A549 (cell line): ENCODE data around the gene RFT1.

Experiments used
- CHD4 ChIP-seq: fragments of 200-600 bp; sonication (generic); IDR thresholded peaks from 2 replicates; pipeline ENCODE4 v1.6.1; 2016; ENCODE audit warnings: antibody characterized with exemption, mild to moderate bottlenecking, borderline replicate concordance
- CTCF ChIP-seq: fragments of >200 bp; sonication (Bioruptor Twin); formaldehyde crosslinking; IDR thresholded peaks from 3 replicates; pipeline ENCODE4 v1.5.1; 2016
- MAZ ChIP-seq: fragments of 150-350 bp; IDR thresholded peaks from 2 replicates; pipeline ENCODE4 v1.6.1; 2014; ENCODE audit warnings: antibody characterized with exemption, low read depth, low read length, borderline replicate concordance
- POLR2A ChIP-seq: IDR thresholded peaks from 2 replicates; pipeline ENCODE4 v1.6.1; 2012; ENCODE audit warnings: mild to moderate bottlenecking, low read length
- RAD21 ChIP-seq, 2 experiments: fragments of >200 bp in 1 of 2; sonication (Bioruptor Twin) in 1 of 2; formaldehyde crosslinking in 1 of 2; IDR thresholded peaks in 1 of 2; conservative IDR thresholded peaks in 1 of 2; 2 replicates in 1 of 2; 3 replicates in 1 of 2; pipeline ENCODE4 v1.6.1; 2012 to 2018; ENCODE audit warnings: inconsistent platforms in 1 of 2
- SMC3 ChIP-seq: fragments of >200 bp; sonication (Bioruptor Twin); formaldehyde crosslinking; IDR thresholded peaks from 3 replicates; pipeline ENCODE4 v1.6.1; 2018; ENCODE audit warnings: inconsistent platforms

- no peak for TF ChIP-seq POLR2A
- TF ChIP-seq CTCF: no peak
- TF ChIP-seq SMC3: no peak
- no peak for TF ChIP-seq CHD4
- TF ChIP-seq MAZ: no peak
- no peak for TF ChIP-seq RAD21 (conservative IDR thresholded peaks at IDR 0.05 in 1 of 2, IDR thresholded peaks at IDR 0.05 in 1 of 2)
These were observed 9.9 kb downstream of the RFT1 start for GRCh38 chr3:53120336-53120735.
